ENCODE results near the gene CENPP. TPM values are rescaled to one million over a fixed set of nuclear protein-coding genes. Genes with fewer than 3 reads are reported as not detected.

CENPP gene
- total and polyA plus RNA-seq, 4 donors: 0.62 to 8.7 (median 1.3) TPM

DNA sequence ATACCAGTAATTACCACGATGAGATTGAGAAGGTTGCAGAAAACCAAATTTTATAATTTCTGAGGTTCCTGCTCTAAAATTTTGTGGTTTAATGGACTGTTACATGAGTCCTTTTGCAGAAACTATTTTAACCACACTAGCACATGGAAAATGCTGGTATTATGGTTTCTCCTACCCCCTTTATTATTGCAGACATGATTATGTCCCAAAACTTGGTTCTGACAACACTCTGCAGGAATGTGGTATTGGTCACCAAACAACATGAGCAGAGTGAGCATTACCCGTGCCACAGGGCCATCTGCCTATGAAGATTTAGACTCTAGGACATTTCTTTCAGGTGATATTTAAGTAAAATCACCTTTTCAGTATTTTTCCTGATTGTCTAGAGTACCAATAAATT is 212.8 kb downstream of the CENPP start:
- TF ChIP-seq, protein P1, sequence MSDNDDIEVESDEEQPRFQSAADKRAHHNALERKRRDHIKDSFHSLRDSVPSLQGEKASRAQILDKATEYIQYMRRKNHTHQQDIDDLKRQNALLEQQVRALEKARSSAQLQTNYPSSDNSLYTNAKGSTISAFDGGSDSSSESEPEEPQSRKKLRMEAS (IDR thresholded peaks at IDR 0.05): no peak
- TF ChIP-seq TAF1 (conservative IDR thresholded peaks at IDR 0.05): no peak
- TF ChIP-seq RAD21 (IDR thresholded peaks at IDR 0.05): no peak
- DNase-seq (ENCODE audit: low spot score): no peak
- H3K4me3 ChIP-seq (ENCODE audit: low read depth in 1 of 3, low read length in 3 of 3): no peak overlapping the region
- peaks cover 0 to 18% (median 8%) of the 10 kb centered on the region in 4 donors for H3K4me1 ChIP-seq (ENCODE audit: control insufficient read depth in 4 of 4, insufficient read depth in 4 of 4, low read length in 3 of 4)
- H3K9ac ChIP-seq (ENCODE audit: low read depth in 1 of 2, low read length in 2 of 2): no peak overlapping the region
- H3K27me3 ChIP-seq (ENCODE audit: control insufficient read depth in 4 of 4, insufficient read depth in 4 of 4, low read length in 3 of 4): no peaks in the 10 kb centered on the region
- H3K27ac ChIP-seq (ENCODE audit: low read depth in 1 of 2, low read length in 2 of 2): no peak overlapping the region
- 90% methylated on average over 2 of the region's 2 CpGs for WGBS
- H3K36me3 ChIP-seq (ENCODE audit: control insufficient read depth in 4 of 4, insufficient read depth in 3 of 4, low read depth in 1 of 4, low read length in 3 of 4): no peaks in the 10 kb centered on the region
- no peaks in the 10 kb centered on the region for H3K9me3 ChIP-seq (ENCODE audit: control insufficient read depth in 4 of 4, low read length in 3 of 4)

DNA sequence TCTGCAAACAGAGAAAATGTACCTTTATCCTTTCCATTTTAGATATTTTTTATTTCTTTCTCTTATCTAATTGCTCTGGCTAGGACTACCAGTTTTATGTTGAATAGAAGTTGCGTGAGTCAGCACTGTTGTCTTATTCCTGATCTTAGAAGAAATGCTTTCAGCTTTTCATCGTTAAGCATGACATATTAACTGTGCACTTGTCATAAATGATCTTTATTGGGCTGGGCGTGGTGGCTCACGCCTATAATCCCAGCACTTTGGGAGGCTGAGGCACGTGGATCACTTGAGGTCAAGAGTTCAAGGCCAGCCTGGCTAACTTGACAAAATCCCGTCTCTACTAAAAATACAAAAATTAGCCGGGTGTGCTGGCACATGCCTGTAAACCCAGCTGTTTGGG is 218.2 kb downstream of the CENPP start:
- Histone ChIP-seq H3K4me1 (ENCODE audit: control insufficient read depth in 4 of 4, insufficient read depth in 4 of 4, low read length in 3 of 4) (no peaks in the 10 kb centered on the region), H3K4me3 (ENCODE audit: low read depth in 1 of 3, low read length in 3 of 3) (no peak overlapping the region), H3K27me3 (ENCODE audit: control insufficient read depth in 4 of 4, insufficient read depth in 4 of 4, low read length in 3 of 4) (no peaks in the 10 kb centered on the region), H3K36me3 (ENCODE audit: control insufficient read depth in 4 of 4, insufficient read depth in 3 of 4, low read depth in 1 of 4, low read length in 3 of 4) (no peaks in the 10 kb centered on the region), H3K9ac (ENCODE audit: low read depth in 1 of 2, low read length in 2 of 2) (no peak overlapping the region), H3K9me3 (ENCODE audit: control insufficient read depth in 4 of 4, low read length in 3 of 4) (no peaks in the 10 kb centered on the region), H3K27ac (ENCODE audit: low read depth in 1 of 2, low read length in 2 of 2) (no peak overlapping the region)
- TF ChIP-seq RAD21 (IDR thresholded peaks at IDR 0.05) (no peak), HNF4G (IDR thresholded peaks at IDR 0.05) (no peak), FOXA1 (IDR thresholded peaks at IDR 0.05) (no peak), HNF4A (conservative IDR thresholded peaks at IDR 0.05) (no peak), EGR1 (IDR thresholded peaks at IDR 0.05; ENCODE audit: low read depth in 2 of 2) (no peak), RXRA (IDR thresholded peaks at IDR 0.05) (no peak), GABPA (IDR thresholded peaks at IDR 0.05 in 1 of 2, conservative IDR thresholded peaks at IDR 0.05 in 1 of 2) (no peak), SP1 (IDR thresholded peaks at IDR 0.05) (no peak), TAF1 (conservative IDR thresholded peaks at IDR 0.05) (no peak), JUND (IDR thresholded peaks at IDR 0.05) (no peak), NR2F2 (IDR thresholded peaks at IDR 0.05) (no peak), YY1 (IDR thresholded peaks at IDR 0.05) (no peak), FOXA2 (IDR thresholded peaks at IDR 0.05) (no peak)
- TF ChIP-seq, protein P1 (IDR thresholded peaks at IDR 0.05): no peak
- TF ChIP-seq, protein P2, sequence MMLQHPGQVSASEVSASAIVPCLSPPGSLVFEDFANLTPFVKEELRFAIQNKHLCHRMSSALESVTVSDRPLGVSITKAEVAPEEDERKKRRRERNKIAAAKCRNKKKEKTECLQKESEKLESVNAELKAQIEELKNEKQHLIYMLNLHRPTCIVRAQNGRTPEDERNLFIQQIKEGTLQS (IDR thresholded peaks at IDR 0.05): no peak
- TF ChIP-seq, protein P3, sequence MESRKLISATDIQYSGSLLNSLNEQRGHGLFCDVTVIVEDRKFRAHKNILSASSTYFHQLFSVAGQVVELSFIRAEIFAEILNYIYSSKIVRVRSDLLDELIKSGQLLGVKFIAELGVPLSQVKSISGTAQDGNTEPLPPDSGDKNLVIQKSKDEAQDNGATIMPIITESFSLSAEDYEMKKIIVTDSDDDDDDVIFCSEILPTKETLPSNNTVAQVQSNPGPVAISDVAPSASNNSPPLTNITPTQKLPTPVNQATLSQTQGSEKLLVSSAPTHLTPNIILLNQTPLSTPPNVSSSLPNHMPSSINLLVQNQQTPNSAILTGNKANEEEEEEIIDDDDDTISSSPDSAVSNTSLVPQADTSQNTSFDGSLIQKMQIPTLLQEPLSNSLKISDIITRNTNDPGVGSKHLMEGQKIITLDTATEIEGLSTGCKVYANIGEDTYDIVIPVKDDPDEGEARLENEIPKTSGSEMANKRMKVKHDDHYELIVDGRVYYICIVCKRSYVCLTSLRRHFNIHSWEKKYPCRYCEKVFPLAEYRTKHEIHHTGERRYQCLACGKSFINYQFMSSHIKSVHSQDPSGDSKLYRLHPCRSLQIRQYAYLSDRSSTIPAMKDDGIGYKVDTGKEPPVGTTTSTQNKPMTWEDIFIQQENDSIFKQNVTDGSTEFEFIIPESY (IDR thresholded peaks at IDR 0.05): no peak
- TF ChIP-seq, protein P4, sequence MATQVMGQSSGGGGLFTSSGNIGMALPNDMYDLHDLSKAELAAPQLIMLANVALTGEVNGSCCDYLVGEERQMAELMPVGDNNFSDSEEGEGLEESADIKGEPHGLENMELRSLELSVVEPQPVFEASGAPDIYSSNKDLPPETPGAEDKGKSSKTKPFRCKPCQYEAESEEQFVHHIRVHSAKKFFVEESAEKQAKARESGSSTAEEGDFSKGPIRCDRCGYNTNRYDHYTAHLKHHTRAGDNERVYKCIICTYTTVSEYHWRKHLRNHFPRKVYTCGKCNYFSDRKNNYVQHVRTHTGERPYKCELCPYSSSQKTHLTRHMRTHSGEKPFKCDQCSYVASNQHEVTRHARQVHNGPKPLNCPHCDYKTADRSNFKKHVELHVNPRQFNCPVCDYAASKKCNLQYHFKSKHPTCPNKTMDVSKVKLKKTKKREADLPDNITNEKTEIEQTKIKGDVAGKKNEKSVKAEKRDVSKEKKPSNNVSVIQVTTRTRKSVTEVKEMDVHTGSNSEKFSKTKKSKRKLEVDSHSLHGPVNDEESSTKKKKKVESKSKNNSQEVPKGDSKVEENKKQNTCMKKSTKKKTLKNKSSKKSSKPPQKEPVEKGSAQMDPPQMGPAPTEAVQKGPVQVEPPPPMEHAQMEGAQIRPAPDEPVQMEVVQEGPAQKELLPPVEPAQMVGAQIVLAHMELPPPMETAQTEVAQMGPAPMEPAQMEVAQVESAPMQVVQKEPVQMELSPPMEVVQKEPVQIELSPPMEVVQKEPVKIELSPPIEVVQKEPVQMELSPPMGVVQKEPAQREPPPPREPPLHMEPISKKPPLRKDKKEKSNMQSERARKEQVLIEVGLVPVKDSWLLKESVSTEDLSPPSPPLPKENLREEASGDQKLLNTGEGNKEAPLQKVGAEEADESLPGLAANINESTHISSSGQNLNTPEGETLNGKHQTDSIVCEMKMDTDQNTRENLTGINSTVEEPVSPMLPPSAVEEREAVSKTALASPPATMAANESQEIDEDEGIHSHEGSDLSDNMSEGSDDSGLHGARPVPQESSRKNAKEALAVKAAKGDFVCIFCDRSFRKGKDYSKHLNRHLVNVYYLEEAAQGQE (IDR thresholded peaks at IDR 0.05): no peak
- TF ChIP-seq, protein P5, sequence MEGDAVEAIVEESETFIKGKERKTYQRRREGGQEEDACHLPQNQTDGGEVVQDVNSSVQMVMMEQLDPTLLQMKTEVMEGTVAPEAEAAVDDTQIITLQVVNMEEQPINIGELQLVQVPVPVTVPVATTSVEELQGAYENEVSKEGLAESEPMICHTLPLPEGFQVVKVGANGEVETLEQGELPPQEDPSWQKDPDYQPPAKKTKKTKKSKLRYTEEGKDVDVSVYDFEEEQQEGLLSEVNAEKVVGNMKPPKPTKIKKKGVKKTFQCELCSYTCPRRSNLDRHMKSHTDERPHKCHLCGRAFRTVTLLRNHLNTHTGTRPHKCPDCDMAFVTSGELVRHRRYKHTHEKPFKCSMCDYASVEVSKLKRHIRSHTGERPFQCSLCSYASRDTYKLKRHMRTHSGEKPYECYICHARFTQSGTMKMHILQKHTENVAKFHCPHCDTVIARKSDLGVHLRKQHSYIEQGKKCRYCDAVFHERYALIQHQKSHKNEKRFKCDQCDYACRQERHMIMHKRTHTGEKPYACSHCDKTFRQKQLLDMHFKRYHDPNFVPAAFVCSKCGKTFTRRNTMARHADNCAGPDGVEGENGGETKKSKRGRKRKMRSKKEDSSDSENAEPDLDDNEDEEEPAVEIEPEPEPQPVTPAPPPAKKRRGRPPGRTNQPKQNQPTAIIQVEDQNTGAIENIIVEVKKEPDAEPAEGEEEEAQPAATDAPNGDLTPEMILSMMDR (IDR thresholded peaks at IDR 0.05; ENCODE audit: low read depth, low read length, missing input control): no peak
- DNase-seq (ENCODE audit: low spot score): no peak
- 85% methylated on average over 7 of the region's 7 CpGs for WGBS
